Trophoblast cell (in vitro differentiated cells and primary cell): ENCODE results near the gene KLHL40.

Experiments
- DNase-seq, 2 donors: peaks; one replicate each; pipeline ENCODE4 v3.0.0-alpha.2; 2016
- H2AFZ ChIP-seq: 2 replicates; pipeline ENCODE4 v1.6.1; 2013; ENCODE audit warnings: low read length, moderate library complexity, mild to moderate bottlenecking; ENCODE audit not compliant: insufficient read depth, poor library complexity
- H2AK5ac ChIP-seq: 2 replicates; pipeline ENCODE4 v1.6.1; 2013; ENCODE audit warnings: mild to moderate bottlenecking, low read length
- H2BK120ac ChIP-seq: 2 replicates; pipeline ENCODE4 v1.6.1; 2013; ENCODE audit warnings: low read length, mild to moderate bottlenecking, moderate library complexity; ENCODE audit not compliant: insufficient read depth, poor library complexity
- H2BK12ac ChIP-seq: 2 replicates; pipeline ENCODE4 v1.6.1; 2013; ENCODE audit warnings: mild to moderate bottlenecking, low read length, moderate library complexity
- H2BK5ac ChIP-seq: 2 replicates; pipeline ENCODE4 v1.6.1; 2013; ENCODE audit warnings: low read length, low read depth, moderate library complexity, mild to moderate bottlenecking; ENCODE audit not compliant: poor library complexity
- H3K14ac ChIP-seq: 2 replicates; pipeline ENCODE4 v1.6.1; 2013; ENCODE audit warnings: mild to moderate bottlenecking, low read length
- H3K18ac ChIP-seq: 2 replicates; pipeline ENCODE4 v1.6.1; 2013; ENCODE audit warnings: mild to moderate bottlenecking, low read length
- H3K23ac ChIP-seq: 2 replicates; pipeline ENCODE4 v1.6.1; 2013; ENCODE audit warnings: low read length
- H3K27ac ChIP-seq: 2 replicates; pipeline ENCODE4 v1.5.1; 2013; ENCODE audit warnings: low read depth, mild to moderate bottlenecking, inconsistent platforms, low read length, moderate library complexity
- H3K27me3 ChIP-seq: 2 replicates; pipeline ENCODE4 v1.6.1; 2013; ENCODE audit warnings: inconsistent platforms, mild to moderate bottlenecking, low read length, moderate library complexity; ENCODE audit not compliant: insufficient read depth
- H3K36me3 ChIP-seq, 2 experiments: 1 replicate in 1 of 2; 2 replicates in 1 of 2; pipeline ENCODE4 v1.6.1; 2013; ENCODE audit warnings: low read length in 2 of 2, mild to moderate bottlenecking in 2 of 2, moderate library complexity in 1 of 2; ENCODE audit not compliant: insufficient read depth in 2 of 2, control insufficient read depth in 1 of 2
- H3K4ac ChIP-seq: 2 replicates; pipeline ENCODE4 v1.6.1; 2013; ENCODE audit warnings: low read depth, mild to moderate bottlenecking, low read length, moderate library complexity
- H3K4me1 ChIP-seq, 2 experiments: 1 replicate in 1 of 2; 2 replicates in 1 of 2; pipeline ENCODE4 v1.6.1; 2013; ENCODE audit warnings: low read length in 2 of 2, mild to moderate bottlenecking in 2 of 2, moderate library complexity in 1 of 2; ENCODE audit not compliant: insufficient read depth in 2 of 2, control insufficient read depth in 1 of 2
- H3K4me2 ChIP-seq: 2 replicates; pipeline ENCODE4 v1.6.1; 2013; ENCODE audit warnings: inconsistent platforms, mild to moderate bottlenecking, low read length, moderate library complexity
- H3K4me3 ChIP-seq: 2 replicates; pipeline ENCODE4 v1.5.1; 2013; ENCODE audit warnings: mild to moderate bottlenecking, low read depth, low read length, inconsistent platforms
- H3K79me1 ChIP-seq: one replicate; pipeline ENCODE4 v1.6.1; 2013; ENCODE audit warnings: low read length
- H3K79me2 ChIP-seq: 2 replicates; pipeline ENCODE4 v1.6.1; 2013; ENCODE audit warnings: low read length, mild to moderate bottlenecking; ENCODE audit not compliant: control insufficient read depth, insufficient read depth, poor library complexity
- H3K9ac ChIP-seq: 2 replicates; pipeline ENCODE4 v1.6.1; 2013; ENCODE audit warnings: mild to moderate bottlenecking, low read length
- H3K9me3 ChIP-seq: 2 replicates; pipeline ENCODE4 v1.6.1; 2013; ENCODE audit warnings: low read depth, mild to moderate bottlenecking, control low read depth, inconsistent platforms, low read length; ENCODE audit not compliant: insufficient read depth
- H4K12ac ChIP-seq: 2 replicates; pipeline ENCODE4 v1.6.1; 2013; ENCODE audit warnings: low read depth, mild to moderate bottlenecking, low read length, moderate library complexity
- H4K8ac ChIP-seq: 2 replicates; pipeline ENCODE4 v1.6.1; 2013; ENCODE audit warnings: low read depth, mild to moderate bottlenecking, low read length, moderate library complexity
- H4K91ac ChIP-seq: one replicate; pipeline ENCODE4 v1.6.1; 2013; ENCODE audit warnings: low read depth, mild to moderate bottlenecking, low read length, moderate library complexity
- WGBS: extraction: QIAGEN DNeasy Blood & Tissue Kit; methylation state at CpG from one replicate; pipeline ENCODE4 v1.1.7; 2013; ENCODE audit warnings: missing lambda C conversion rate; ENCODE audit not compliant: insufficient read length, insufficient coverage; ENCODE audit errors: extremely low coverage; 5-methylcytosine and 5-hydroxymethylcytosine counted together

The KLHL40 gene

GRCh38 chr3:42655980-42656679, 29.2 kb upstream of the KLHL40 start:
- no peaks in the 10 kb centered on the region for H3K9me3 ChIP-seq

GRCh38 chr3:42656680-42657610, 28.4 kb upstream of the KLHL40 start:
- no peak overlapping the region for H3K14ac ChIP-seq
- peaks cover 10 to 20% of the 10 kb centered on the region in 2 experiments for H3K36me3 ChIP-seq
- H3K4me2 ChIP-seq = no peak overlapping the region
- H4K8ac ChIP-seq = no peak overlapping the region
- H3K4me1 ChIP-seq = peaks cover 17 to 21% of the 10 kb centered on the region in 2 experiments
- no peak overlapping the region for H2AK5ac ChIP-seq
- DNase-seq = no peak
- no peak overlapping the region for H3K18ac ChIP-seq
- H3K9ac ChIP-seq = no peak overlapping the region
- no CpG with 5 or more reads among the region's 9 CpGs for WGBS
- no peak overlapping the region for H2BK12ac ChIP-seq
- no peak overlapping the region for H4K91ac ChIP-seq
- peaks cover 15% of the 10 kb centered on the region for H3K79me1 ChIP-seq
- no peak overlapping the region for H2BK5ac ChIP-seq
- no peak overlapping the region for H4K12ac ChIP-seq
- peaks cover 10% of the 10 kb centered on the region for H3K79me2 ChIP-seq
- H2AFZ ChIP-seq = no peak overlapping the region
- no peak overlapping the region for H2BK120ac ChIP-seq
- no peak overlapping the region for H3K27ac ChIP-seq
- no peaks in the 10 kb centered on the region for H3K9me3 ChIP-seq
- no peak overlapping the region for H3K4ac ChIP-seq
- no peaks in the 10 kb centered on the region for H3K27me3 ChIP-seq
- H3K4me3 ChIP-seq = no peak overlapping the region
- H3K23ac ChIP-seq = no peak overlapping the region

More at GRCh38 chr3:42655980-42656679, 29.2 kb upstream of the KLHL40 start:
- no CpG with 5 or more reads among the region's 6 CpGs for WGBS
- no peak overlapping the region for H2BK120ac ChIP-seq
- no peak overlapping the region for H4K91ac ChIP-seq
- no peak overlapping the region for H3K18ac ChIP-seq
- no peak overlapping the region for H2AFZ ChIP-seq
- no peak overlapping the region for H4K12ac ChIP-seq
- H3K23ac ChIP-seq = no peak overlapping the region
- no peak for DNase-seq
- no peak overlapping the region for H3K9ac ChIP-seq
- H3K4me1 ChIP-seq = peaks cover 25 to 29% of the 10 kb centered on the region in 2 experiments
- no peak overlapping the region for H3K14ac ChIP-seq
- H3K79me1 ChIP-seq = peaks cover 19% of the 10 kb centered on the region
- peaks cover 10 to 15% of the 10 kb centered on the region in 2 experiments for H3K36me3 ChIP-seq
- no peaks in the 10 kb centered on the region for H3K27me3 ChIP-seq
- no peak overlapping the region for H3K4ac ChIP-seq
- no peak overlapping the region for H3K4me2 ChIP-seq
- H2BK5ac ChIP-seq = no peak overlapping the region
- H3K79me2 ChIP-seq = peaks cover 10% of the 10 kb centered on the region
- no peak overlapping the region for H4K8ac ChIP-seq
- no peak overlapping the region for H3K27ac ChIP-seq
- no peak overlapping the region for H3K4me3 ChIP-seq
- H2AK5ac ChIP-seq = no peak overlapping the region
- H2BK12ac ChIP-seq = no peak overlapping the region

- no peak overlapping the region for H2AK5ac ChIP-seq
- no peaks in the 10 kb centered on the region for H3K27me3 ChIP-seq
- H2BK5ac ChIP-seq = no peak overlapping the region
- H2BK120ac ChIP-seq = no peak overlapping the region
- H3K9ac ChIP-seq = no peak overlapping the region
- DNase-seq = no peak
- H4K91ac ChIP-seq = no peak overlapping the region
- no peak overlapping the region for H4K12ac ChIP-seq
- peaks cover 10 to 20% of the 10 kb centered on the region in 2 experiments for H3K36me3 ChIP-seq
- no peak overlapping the region for H3K23ac ChIP-seq
- H3K4me3 ChIP-seq = no peak overlapping the region
- peaks cover 15% of the 10 kb centered on the region for H3K79me1 ChIP-seq
- H3K4me1 ChIP-seq = peaks cover 11 to 14% of the 10 kb centered on the region in 2 experiments
- H2BK12ac ChIP-seq = no peak overlapping the region
- peaks cover 10% of the 10 kb centered on the region for H3K79me2 ChIP-seq
- no peak overlapping the region for H3K4me2 ChIP-seq
- no peaks in the 10 kb centered on the region for H3K9me3 ChIP-seq
- H2AFZ ChIP-seq = no peak overlapping the region
- no peak overlapping the region for H3K4ac ChIP-seq
- H3K18ac ChIP-seq = no peak overlapping the region
- no peak overlapping the region for H4K8ac ChIP-seq
- H3K14ac ChIP-seq = no peak overlapping the region
- no CpG with 5 or more reads among the region's 4 CpGs for WGBS
- H3K27ac ChIP-seq = no peak overlapping the region
Measured at GRCh38 chr3:42657675-42658074, 27.7 kb upstream of the KLHL40 start.

GRCh38 chr3:42658091-42658770, 27.1 kb upstream of the KLHL40 start:
- H3K4me2 ChIP-seq = no peak overlapping the region
- H3K79me2 ChIP-seq = peaks cover 10% of the 10 kb centered on the region
- H3K36me3 ChIP-seq = peaks cover 10 to 20% of the 10 kb centered on the region in 2 experiments
- H2AK5ac ChIP-seq = no peak overlapping the region
- no peak overlapping the region for H3K9ac ChIP-seq
- DNase-seq = no peak
- no peaks in the 10 kb centered on the region for H3K9me3 ChIP-seq
- no peak overlapping the region for H2AFZ ChIP-seq
- peaks cover 6 to 9% of the 10 kb centered on the region in 2 experiments for H3K4me1 ChIP-seq
- H3K23ac ChIP-seq = no peak overlapping the region
- no peak overlapping the region for H3K27ac ChIP-seq
- H2BK5ac ChIP-seq = no peak overlapping the region
- H2BK120ac ChIP-seq = no peak overlapping the region
- H4K91ac ChIP-seq = no peak overlapping the region
- no peak overlapping the region for H3K18ac ChIP-seq
- no peak overlapping the region for H3K4me3 ChIP-seq
- H3K14ac ChIP-seq = no peak overlapping the region
- no peak overlapping the region for H2BK12ac ChIP-seq
- WGBS = no CpG with 5 or more reads among the region's 34 CpGs
- H4K12ac ChIP-seq = no peak overlapping the region
- H3K27me3 ChIP-seq = no peaks in the 10 kb centered on the region
- H4K8ac ChIP-seq = no peak overlapping the region
- H3K79me1 ChIP-seq = peaks cover 15% of the 10 kb centered on the region
- H3K4ac ChIP-seq = no peak overlapping the region
